Effector CD8-positive, alpha-beta T cell (primary cell): ENCODE data around the gene KRTAP5-1.
"Not testable (repeated sequence)": the region's sequence is repeated elsewhere in the genome, so short reads cannot be mapped to it uniquely, and the experiment has no call there.

ENCODE experiments used
- DNase-seq: peaks from one replicate; lab custom pipeline; 2025; lab: John Stamatoyannopoulos, UW
- total RNA-seq, 4 experiments: gene quantifications; one replicate each; lab custom pipeline; 2026; lab: John Stamatoyannopoulos, UW

Gene KRTAP5-1, protein sequence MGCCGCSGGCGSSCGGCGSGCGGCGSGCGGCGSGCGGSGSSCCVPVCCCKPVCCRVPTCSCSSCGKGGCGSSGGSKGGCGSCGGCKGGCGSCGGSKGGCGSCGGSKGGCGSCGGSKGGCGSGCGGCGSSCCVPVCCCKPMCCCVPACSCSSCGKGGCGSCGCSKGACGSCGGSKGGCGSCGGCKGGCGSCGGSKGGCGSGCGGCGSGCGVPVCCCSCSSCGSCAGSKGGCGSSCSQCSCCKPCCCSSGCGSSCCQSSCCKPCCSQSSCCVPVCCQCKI
- 0 reads per million in 4 experiments for total RNA-seq

- not testable (repeated sequence) for DNase-seq
Observed at GRCh38 chr11:1584661-1585370, at the start of gene KRTAP5-1. KRTAP5-1 (minus strand) TSS chr11:1585283; CDS start chr11:1585249, 34 bp downstream.

DNA sequence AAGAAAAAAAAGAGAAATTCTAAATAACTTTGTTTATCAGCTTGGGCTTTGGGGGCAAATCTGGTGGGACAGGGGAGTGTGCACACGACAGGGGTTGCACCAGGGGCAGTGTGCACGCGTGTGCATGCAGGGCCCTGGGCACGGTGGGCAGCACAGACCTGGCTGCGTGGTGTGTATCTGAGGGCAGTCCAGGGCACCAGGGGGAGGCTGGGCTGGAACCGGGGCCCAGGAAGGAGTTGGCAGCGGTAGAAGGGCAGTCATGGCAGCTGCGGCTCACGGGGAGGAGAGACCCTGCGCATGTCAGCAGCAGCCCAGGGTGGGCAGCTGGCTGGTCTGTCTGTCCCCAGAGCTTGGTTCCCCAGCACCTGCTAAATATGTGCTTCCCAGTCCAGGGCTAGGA lies 48.8 kb upstream of the KRTAP5-1 start:
- no peak for DNase-seq

GRCh38 chr11:1632053-1632714 lies 47.1 kb upstream of the KRTAP5-1 start:
- no peak for DNase-seq

GRCh38 chr11:1631066-1631568 lies 46.0 kb upstream of the KRTAP5-1 start:
- no peak for DNase-seq

DNA sequence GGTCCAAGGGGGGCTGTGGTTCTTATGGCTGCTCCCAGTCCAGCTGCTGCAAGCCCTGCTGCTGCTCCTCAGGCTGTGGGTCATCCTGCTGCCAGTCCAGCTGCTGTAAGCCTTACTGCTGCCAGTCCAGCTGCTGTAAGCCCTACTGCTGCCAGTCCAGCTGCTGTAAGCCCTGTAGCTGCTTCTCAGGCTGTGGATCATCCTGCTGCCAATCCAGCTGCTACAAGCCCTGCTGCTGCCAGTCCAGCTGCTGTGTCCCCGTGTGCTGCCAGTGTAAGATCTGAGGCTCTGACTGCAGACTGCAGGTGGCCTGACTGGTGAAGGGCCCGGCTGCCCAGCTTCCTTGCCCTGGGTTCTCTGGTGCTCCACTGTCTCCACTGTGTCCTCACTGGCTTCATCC lies 45.2 kb upstream of the KRTAP5-1 start:
- DNase-seq, result no peak

DNA sequence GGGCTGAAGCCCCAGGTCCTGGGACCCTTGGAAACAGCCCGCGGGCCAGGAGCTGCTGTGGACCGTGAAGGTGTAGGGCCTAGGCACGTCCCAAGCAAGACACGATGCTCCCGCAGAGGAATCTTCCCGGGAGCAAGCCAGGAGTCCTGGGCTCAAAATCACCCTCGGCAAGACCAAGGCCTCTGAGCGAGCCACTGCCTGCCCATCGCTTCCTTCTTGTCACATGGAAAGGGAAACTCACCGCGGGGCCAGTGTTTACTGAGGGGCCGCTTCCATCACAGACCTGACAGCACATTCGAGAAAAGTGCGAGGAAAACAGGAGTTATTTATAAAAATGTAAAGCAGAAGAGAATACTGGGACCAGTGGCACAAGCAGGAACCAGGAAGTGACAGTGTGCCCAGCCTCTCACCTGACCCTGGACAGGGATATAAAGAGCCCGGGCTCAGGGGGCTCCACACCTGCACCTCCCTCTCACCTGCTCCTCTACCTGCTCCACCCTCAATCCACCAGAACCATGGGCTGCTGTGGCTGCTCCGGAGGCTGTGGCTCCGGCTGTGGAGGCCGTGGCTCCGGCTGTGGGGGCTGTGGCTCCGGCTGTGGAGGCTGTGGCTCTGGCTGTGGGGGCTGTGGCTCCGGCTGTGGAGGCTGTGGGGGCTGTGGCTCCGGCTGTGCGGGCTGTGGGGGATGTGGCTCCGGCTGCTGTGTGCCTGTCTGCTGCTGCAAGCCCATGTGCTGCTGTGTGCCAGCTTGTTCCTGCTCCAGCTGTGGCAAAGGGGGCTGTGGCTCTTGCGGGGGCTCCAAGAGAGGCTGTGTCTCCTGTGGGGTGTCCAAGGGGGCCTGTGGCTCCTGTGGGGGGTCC lies 44.5 kb upstream of the KRTAP5-1 start, which contains the start of gene KRTAP5-5:
TSS of gene KRTAP5-5 (plus strand) at position 450 of the 860 bp plus-strand sequence. CDS start at position 516, 66 bp downstream.
- DNase-seq, result no peak

GRCh38 chr11:1628506-1629325 lies 43.6 kb upstream of the KRTAP5-1 start:
- DNase-seq, result peak; percentile 30

GRCh38 chr11:1625541-1625940 lies 40.5 kb upstream of the KRTAP5-1 start:
- DNase-seq, result no peak

- DNase-seq, result no peak
Observed at GRCh38 chr11:1624621-1625020, 39.5 kb upstream of the KRTAP5-1 start.

DNA sequence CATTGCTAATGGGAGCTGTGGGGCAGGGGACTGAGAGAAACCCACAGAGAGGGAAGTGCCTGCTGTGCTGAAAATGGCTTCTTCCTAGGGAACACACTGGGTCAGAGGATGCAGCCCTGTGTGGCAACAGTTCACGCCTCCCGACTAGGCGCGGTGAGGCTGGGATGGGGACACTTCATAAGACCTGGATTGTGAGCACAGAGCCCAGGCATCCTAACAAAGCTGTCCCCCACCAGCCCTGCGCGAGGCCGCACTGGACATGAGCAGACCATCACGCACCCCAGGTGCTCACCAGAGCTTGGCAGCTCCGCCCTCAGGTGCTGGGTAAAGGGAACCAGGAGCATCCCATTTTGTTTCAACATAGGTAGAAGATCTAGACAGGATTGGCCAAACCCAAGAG lies 38.6 kb upstream of the KRTAP5-1 start:
- DNase-seq, result no peak

DNA sequence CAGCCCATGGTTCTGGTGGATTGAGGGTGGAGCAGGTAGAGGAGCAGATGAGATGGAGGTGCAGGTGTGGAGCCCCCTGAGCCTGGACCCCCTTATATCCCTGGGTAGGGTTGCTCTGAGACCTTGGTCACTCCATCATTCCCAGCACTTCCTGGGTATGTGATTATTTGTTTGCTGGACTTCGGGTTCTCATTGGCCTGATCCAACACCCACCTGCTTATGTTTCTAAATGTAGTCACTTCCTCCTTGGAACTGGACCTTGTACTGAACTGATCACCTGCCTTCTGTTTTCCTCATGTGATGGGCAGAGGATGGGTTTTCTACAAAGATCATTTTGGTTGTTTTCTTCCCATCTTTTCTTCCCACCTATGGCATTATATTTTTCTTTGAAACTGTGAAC lies 37.0 kb upstream of the KRTAP5-1 start, which contains the start of gene KRTAP5-4:
TSS of gene KRTAP5-4 (minus strand) at position 53 of the 400 bp plus-strand sequence. CDS start at position 8, 45 bp downstream.
- DNase-seq, result no peak

GRCh38 chr11:1619449-1619848 lies 34.4 kb upstream of the KRTAP5-1 start:
- DNase-seq, result no peak

DNA sequence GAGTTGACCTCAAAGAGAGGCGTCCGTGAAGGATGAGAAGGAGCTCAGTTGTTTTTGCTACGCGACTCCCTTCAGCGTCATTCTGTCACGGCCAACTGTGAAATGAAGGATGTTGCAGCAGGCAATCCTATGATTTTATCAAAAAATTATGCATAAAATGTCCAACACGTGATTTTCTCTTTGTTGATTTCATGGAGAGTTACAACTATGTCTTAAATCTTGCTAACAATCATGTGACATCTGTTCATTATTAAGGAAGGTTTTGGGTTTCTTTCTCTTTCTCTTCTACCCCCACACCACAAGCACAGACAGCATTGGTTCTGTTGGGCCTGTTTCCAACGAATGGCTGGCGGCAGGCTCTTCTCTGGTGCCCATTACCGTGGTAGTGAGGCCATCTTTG lies 33.1 kb upstream of the KRTAP5-1 start:
- no peak for DNase-seq

DNA sequence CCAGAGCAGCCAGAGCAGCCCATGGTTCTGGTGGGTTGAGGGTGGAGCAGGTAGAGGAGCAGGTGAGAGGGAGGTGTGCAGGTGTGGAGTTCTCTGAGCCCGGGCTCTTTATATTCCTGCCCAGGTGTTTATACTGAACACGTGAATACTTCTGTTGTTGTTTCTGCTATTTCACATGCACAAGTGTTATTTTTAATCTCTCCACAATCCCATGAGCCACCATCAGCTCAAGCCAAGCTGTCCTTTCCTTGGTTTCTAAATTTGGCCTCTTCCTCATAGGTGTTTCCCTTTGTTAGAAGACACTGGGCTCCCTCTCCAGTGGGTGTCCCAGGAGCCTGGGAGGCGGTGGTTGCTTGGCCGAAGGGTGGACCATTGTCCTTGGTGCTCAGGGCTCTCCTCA lies 23.3 kb upstream of the KRTAP5-1 start, which contains the start of gene KRTAP5-3:
TSS of gene KRTAP5-3 (minus strand) at position 101 of the 400 bp plus-strand sequence. CDS start at position 23, 78 bp downstream.
- no peak for DNase-seq

GRCh38 chr11:1607901-1608300 lies 22.8 kb upstream of the KRTAP5-1 start:
- not testable (repeated sequence) for DNase-seq

GRCh38 chr11:1607156-1607845 lies 22.2 kb upstream of the KRTAP5-1 start:
- not testable (repeated sequence) for DNase-seq

DNA sequence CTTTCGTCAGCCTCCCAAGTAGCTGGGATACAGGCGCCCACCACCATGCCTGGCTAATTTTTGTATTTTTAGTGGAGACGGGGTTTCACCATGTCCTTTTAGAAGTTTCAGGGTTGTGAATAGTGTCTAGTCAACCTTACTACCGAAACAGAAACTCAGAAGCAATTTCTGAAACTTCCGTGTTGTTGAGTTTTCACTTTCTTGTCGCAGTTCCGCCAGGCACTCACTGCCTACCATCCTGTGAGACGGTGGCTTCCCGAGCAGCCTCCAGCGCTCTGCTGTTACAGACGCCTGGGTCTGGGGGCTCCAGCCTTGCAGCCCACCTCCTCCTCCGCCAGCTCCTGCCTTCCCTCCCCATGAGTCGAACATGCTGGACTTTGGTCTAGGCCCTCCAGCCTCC lies 20.8 kb upstream of the KRTAP5-1 start:
- DNase-seq, result not testable (repeated sequence)

DNA sequence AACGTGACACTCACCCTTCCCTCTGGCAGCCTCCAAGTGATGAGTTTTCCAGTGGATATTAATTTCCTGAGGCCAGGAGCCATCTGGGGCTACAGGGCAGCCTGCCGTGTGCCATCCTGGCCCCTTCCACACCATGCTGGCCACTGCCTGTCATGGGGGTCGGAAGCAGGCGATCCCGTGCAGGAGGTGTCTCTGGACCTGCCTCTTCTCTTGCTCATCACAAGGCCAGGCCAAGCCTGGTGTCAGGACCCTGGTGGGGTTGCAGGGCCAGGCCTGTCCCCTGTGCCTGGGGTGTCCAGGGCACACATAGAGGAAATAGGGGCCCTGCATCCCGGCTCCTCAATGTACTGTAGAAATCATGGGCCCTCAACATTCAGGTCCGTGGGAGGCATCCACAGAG lies 19.6 kb upstream of the KRTAP5-1 start:
- DNase-seq, result no peak

- no peak for DNase-seq
Observed at GRCh38 chr11:1604181-1604580, 19.1 kb upstream of the KRTAP5-1 start.

GRCh38 chr11:1603629-1604028 lies 18.5 kb upstream of the KRTAP5-1 start:
- no peak for DNase-seq
